Measurements from ENCODE around the gene ANKRD10.
"Not testable (repeated sequence)": the region's sequence is repeated elsewhere in the genome, so short reads cannot be mapped to it uniquely, and the experiment has no call there.

ANKRD10 gene

GRCh38 chr13:110866491-110867170 is 48.2 kb downstream of the ANKRD10 start:
- no peak for DNase-seq (ENCODE audit: low read depth)

DNA sequence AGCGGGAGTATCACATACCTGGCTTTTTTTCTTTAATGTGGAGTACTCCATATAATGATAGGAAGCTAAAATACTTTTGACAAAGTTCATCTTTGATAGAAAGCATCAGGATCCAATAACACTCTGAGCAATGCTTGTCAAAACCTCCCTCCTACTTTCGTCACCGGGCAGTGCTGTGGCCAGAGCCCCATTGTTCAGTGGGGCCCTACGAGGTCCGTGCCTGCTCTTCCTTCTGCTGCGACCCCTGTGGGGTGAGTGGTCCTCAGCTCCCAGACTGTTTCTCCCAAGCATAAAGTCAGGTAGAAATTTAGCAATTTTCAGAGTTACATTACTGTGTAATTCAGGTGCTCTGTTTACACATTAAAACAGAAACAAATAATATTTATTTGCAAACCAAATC is 51.2 kb downstream of the ANKRD10 start:
- DNase-seq (ENCODE audit: low read depth): no peak

DNA sequence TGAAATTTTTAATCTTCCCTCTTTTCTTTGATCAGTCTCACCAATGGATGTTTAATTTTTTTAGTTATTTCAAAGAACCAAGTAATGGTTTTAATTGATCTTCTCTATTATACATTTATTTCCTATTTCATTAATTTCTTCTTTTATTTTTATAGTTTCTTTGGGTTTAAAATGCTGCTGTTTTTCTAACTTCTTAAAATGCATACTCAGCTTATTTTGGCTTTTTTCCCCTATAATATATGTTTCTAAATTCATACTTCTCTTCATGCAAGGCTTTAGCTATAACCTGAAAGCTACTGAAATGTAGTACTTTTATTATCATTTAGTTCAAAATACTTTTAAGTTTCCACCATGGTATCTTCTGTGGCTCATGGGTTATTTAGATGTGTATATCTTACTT is 53.9 kb downstream of the ANKRD10 start:
- DNase-seq (ENCODE audit: low read depth): no peak

GRCh38 chr13:110856942-110857835 is 57.7 kb downstream of the ANKRD10 start:
- no peak for DNase-seq (ENCODE audit: low read depth)

GRCh38 chr13:110855363-110855762 is 59.5 kb downstream of the ANKRD10 start:
- DNase-seq (ENCODE audit: low read depth): no peak

- DNase-seq (ENCODE audit: low read depth): no peak
Observed at GRCh38 chr13:110854866-110855265, 60.0 kb downstream of the ANKRD10 start.

GRCh38 chr13:110853235-110853721 is 61.6 kb downstream of the ANKRD10 start:
- DNase-seq (ENCODE audit: low read depth): no peak

DNA sequence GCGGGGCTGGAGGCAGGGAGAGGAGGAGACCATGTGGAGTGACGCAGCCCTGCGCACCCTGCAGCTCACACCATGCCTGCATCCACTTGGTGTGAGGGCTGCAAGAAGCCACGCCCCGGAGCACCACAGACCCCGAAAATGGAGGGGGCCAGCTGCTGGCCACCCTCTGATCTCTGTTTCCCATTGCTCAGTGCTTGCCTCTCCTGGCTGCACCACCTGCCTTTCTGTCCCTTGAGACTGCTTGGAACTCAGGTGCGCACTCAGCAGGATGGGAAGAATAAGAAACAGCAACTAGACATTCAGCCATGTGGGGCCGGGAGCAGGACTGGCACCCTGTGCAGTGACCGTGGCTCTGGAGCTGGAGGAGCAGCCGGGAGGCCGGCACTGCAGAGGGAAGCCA is 64.0 kb downstream of the ANKRD10 start:
- DNase-seq (ENCODE audit: low read depth): no peak

- no peak for DNase-seq (ENCODE audit: low read depth)
Observed at GRCh38 chr13:110850006-110850405, 64.9 kb downstream of the ANKRD10 start.

DNA sequence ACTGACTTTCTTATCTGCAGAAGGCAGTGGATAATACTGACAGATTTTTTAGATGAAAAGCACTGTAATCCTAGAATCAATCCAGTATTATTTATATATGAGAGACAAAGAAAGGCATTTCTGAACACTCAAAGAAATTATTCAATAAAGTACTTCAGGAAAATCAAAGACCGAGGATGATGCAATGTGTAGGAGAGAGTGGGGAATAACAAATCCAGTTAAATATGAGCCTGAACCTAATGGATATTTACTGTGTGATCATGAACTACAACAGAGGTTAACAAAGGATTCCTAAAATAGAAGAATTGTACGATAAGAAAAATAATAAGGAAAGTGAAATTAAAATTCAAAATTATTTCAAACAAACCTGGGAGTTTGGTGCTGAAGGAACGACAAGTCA is 69.3 kb downstream of the ANKRD10 start:
- no peak for DNase-seq (ENCODE audit: low read depth)

DNA sequence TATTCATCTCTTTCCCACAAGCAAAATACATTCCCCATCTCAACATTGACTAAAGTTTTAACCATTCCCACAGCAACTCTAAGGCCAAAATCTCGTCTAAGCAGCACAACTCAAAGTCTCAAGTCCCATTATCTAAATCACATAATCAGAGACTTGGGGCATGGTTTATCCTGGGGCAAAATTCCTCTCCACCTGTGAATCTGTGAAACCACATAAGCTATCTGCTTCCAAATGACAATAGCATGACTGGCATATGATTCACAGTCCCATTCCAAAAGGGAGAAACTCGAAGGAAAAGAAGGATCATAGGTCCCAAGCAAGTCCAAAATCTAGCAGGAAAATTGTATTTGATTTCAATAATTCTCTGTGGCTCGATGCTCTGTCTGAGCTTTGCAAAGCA is 73.0 kb downstream of the ANKRD10 start:
- DNase-seq (ENCODE audit: low read depth): no peak

- DNase-seq (ENCODE audit: low read depth): no peak
Observed at GRCh38 chr13:110841406-110841805, 73.5 kb downstream of the ANKRD10 start.

DNA sequence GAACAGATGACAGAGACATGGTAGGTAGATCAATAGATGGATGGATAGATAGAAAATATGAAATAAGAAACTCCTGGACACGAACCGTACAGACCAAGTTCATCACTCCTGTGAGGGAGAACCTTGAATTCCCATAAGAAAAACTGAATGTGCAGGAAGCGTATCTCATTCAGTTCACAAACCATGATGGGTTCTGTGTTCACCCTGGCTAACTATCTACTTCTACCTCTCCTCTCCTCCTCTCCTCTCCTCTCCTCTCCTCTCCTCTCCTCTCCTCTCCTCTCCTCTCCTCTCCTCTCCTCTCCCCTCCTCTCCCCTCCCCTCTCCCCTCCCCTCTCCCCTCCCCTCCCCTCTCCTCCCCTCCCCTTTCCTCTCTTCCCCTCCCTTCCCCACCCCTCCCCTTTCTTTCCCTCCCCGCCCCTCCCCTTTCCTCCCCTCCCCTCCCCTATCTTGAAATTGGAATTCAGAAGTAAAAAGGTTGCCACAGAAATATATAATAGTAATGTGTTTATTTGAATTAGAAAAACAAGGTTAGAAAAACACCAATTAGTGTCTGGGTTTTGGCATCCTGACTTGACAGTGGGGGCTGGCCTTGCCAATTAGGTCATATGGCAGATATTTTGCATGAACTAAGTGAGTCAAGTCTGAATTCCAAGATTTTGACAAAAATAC is 75.9 kb downstream of the ANKRD10 start:
- no peak for DNase-seq (ENCODE audit: low read depth)

GRCh38 chr13:110838116-110838515 is 76.8 kb downstream of the ANKRD10 start:
- no peak for DNase-seq (ENCODE audit: low read depth)

DNA sequence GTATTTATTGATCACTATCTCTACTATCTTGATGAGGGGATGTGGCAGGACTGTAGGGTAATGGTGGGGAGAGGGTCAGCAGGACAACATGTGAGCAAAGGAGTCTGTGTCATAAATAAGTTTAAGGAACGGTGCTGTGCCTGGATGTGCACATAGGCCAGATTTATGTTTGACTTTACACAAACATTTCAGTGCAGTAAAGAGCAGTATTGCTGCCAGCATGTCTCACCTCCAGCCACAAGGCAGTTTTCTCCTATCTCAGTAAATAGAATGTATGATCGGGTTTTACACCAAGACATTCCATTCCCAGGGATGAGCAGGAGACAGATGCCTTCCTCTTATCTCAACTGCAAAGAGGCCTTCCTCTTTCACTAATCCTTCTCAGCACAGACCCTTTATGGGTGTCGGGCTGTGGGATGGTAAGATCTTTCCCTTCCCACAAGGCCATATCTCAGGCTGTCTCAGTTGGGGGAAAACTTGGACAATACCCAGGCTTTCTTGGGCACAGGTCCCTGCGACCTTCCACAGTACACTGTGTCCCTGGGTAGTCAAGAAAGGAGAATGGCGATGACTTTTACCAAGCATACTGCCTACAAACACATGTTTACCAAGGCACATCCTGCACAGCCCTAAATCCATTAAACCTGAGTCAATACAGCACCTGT is 77.3 kb downstream of the ANKRD10 start:
- not testable (repeated sequence) for DNase-seq (ENCODE audit: low read depth)

DNA sequence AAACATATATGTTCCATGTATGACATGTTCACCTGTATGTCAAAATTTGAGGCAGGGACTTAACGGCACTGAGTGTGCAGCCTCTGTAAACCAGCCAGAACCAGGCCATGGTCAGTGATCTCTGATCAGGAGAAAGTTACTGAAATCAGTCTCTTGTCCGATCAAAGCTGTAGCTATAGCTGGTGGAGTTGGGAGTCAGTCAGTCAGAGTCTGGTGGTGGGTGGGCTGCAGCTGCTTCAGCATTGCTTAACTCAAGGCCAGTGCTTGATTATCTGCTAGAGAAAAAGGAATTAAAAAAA is 78.3 kb downstream of the ANKRD10 start:
- DNase-seq (ENCODE audit: low read depth): no peak

GRCh38 chr13:110835721-110836604 is 78.9 kb downstream of the ANKRD10 start:
- no peak for DNase-seq (ENCODE audit: low read depth)

- DNase-seq (ENCODE audit: low read depth): no peak
Observed at GRCh38 chr13:110834572-110834971, 80.3 kb downstream of the ANKRD10 start.

GRCh38 chr13:110832531-110832930 is 82.3 kb downstream of the ANKRD10 start:
- DNase-seq (ENCODE audit: low read depth): no peak

DNA sequence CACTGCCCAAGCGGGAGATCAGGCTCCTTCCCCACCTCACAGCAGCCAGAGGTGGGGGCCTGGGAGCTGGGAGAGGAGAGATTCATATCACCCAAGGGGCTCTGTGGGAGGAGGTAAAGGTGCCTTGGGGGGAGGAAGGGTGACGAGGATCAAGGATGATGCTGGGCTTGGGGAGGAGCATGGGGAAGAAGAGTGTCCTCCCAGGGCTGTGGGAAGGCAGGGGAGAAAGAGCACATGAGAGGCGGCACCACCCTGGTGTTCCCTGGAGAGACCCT is 82.7 kb downstream of the ANKRD10 start:
- DNase-seq (ENCODE audit: low read depth): no peak

- no peak for DNase-seq (ENCODE audit: low read depth)
Observed at GRCh38 chr13:110831437-110832204, 83.2 kb downstream of the ANKRD10 start.

Data from activated gamma-delta T cell treated with anti-CD3 and anti-CD28 coated beads, Interleukin-2, amount 50 U/mL, for 16 hours (primary cell).